Spleen (tissue), 11 donors: ENCODE data around the gene LGR6. TPM values are rescaled to one million over a fixed set of nuclear protein-coding genes. Genes with fewer than 3 reads are reported as not detected.
"Not testable (repeated sequence)": the region's sequence is repeated elsewhere in the genome, so short reads cannot be mapped to it uniquely, and the experiment has no call there.

Experiments used
- DNase-seq: peaks from one replicate; pipeline ENCODE4 v3.0.0-alpha.2; 2020
- H3K27ac ChIP-seq, 8 donors: fragments of 200-600 bp; sonication (generic) in 7 of 8; 1 replicate in 4 of 8; 2 replicates in 4 of 8; pipeline versions ENCODE4 v1.5.0 to v1.8.0; 2016 to 2021; ENCODE audit warnings: inconsistent platforms in 4 of 8, mild to moderate bottlenecking in 4 of 8, moderate library complexity in 1 of 8
- H3K27me3 ChIP-seq, 7 donors: fragments of 200-600 bp; sonication (generic) in 6 of 7; replicated peaks in 1 of 7; 1 replicate in 4 of 7; 2 replicates in 3 of 7; pipeline versions ENCODE4 v1.5.0 to v1.8.0; 2016 to 2021; ENCODE audit warnings: inconsistent platforms in 3 of 7, mild to moderate bottlenecking in 1 of 7
- H3K36me3 ChIP-seq, 6 donors: fragments of 200-600 bp; sonication (generic) in 5 of 6; 1 replicate in 4 of 6; 2 replicates in 2 of 6; pipeline versions ENCODE4 v1.5.0 to v1.8.0; 2016 to 2021; ENCODE audit warnings: inconsistent platforms in 2 of 6
- H3K4me1 ChIP-seq, 6 donors: fragments of 200-600 bp; sonication (generic) in 5 of 6; 1 replicate in 3 of 6; 2 replicates in 3 of 6; pipeline versions ENCODE4 v1.5.0 to v1.8.0; 2016 to 2021; ENCODE audit warnings: inconsistent platforms in 3 of 6
- H3K4me3 ChIP-seq, 8 donors: fragments of 200-600 bp; sonication (generic) in 7 of 8; 1 replicate in 4 of 8; 2 replicates in 4 of 8; pipeline versions ENCODE4 v1.5.0 to v1.8.0; 2016 to 2021; ENCODE audit warnings: inconsistent platforms in 4 of 8, mild to moderate bottlenecking in 4 of 8, moderate library complexity in 2 of 8
- H3K9me3 ChIP-seq, 8 donors: fragments of 200-600 bp; sonication (generic) in 7 of 8; 1 replicate in 4 of 8; 2 replicates in 4 of 8; pipeline versions ENCODE4 v1.5.0 to v1.8.0; 2016 to 2021; ENCODE audit warnings: inconsistent platforms in 4 of 8
- POLR2A ChIP-seq, 3 donors: fragments of 450-650 bp; IDR thresholded peaks; one replicate each; pipeline ENCODE4 v1.5.1; 2017; ENCODE audit warnings: antibody characterized with exemption in 3 of 3, mild to moderate bottlenecking in 1 of 3
- POLR2AphosphoS5 ChIP-seq, 3 donors: sonication (generic); formaldehyde crosslinking; IDR thresholded peaks; one replicate each; pipeline ENCODE4 v1.5.1; 2017; ENCODE audit warnings: antibody characterized with exemption in 3 of 3
- WGBS, 5 donors: extraction: QIAGEN DNeasy Blood & Tissue Kit in 3 of 5; methylation state at CpG; one replicate each; pipeline versions ENCODE4 v1.1.5 to v1.1.7; 2013 to 2018; 5-methylcytosine and 5-hydroxymethylcytosine counted together
- intact Hi-C: fragments of 100-400 bp; cut with DNase I; formaldehyde crosslinking; loops from one replicate; pipeline ENCODE4 v1.15.0; 2023; ENCODE audit warnings: low total_unique reads
- polyA plus RNA-seq, 3 donors: library from polyadenylated mRNA; stranded (reverse); fragments of 200-250 nt; gene quantifications; one replicate each; pipeline ENCODE4 v1.2.1, GENCODE V29; 2013
- total RNA-seq, 7 donors: library from RNA; depleted of rRNA in 3 of 7; stranded (reverse); fragments of >200 nt in 3 of 7; fragmentation: NEBNext Ultra II Directional in 4 of 7; extraction: Animal tissue kit (Norgen Biotek cat#: 25700) in 4 of 7; gene quantifications; one replicate each; pipeline versions ENCODE4 v1.1.0 to v1.2.1, GENCODE V29; 2016 to 2021
- TF ChIP-seq, protein P1 (sequence below), 11 experiments: fragments of 200-600 bp in 7 of 11; fragments of 450-650 bp in 4 of 11; sonication (generic) in 4 of 11; IDR thresholded peaks in 8 of 11; conservative IDR thresholded peaks in 3 of 11; 1 replicate in 7 of 11; 2 replicates in 4 of 11; pipeline versions ENCODE4 v1.4.0 to v1.8.0; 2016 to 2021; ENCODE audit warnings: antibody characterized with exemption in 11 of 11, inconsistent platforms in 4 of 11, mild to moderate bottlenecking in 1 of 11
- donor health status: healthy with polysubstance abuse.
- donor health status: DM: no; HTN: no; CAD: no; lungs with moderate emphysema.
- donor health status: DM: no; HTN: no; CAD: no.
- donor health status: Bipolar disorder and iron deficiency.
- donor health status: healthy.
- donor health status: DM: no; HTN: no; CAD: no.
- donor health status: DM: yes; HTN: yes; CAD: no.

The LGR6 gene
- total and polyA plus RNA-seq, 10 donors, result 0.61 to 24.5 (median 5.3) TPM

DNA sequence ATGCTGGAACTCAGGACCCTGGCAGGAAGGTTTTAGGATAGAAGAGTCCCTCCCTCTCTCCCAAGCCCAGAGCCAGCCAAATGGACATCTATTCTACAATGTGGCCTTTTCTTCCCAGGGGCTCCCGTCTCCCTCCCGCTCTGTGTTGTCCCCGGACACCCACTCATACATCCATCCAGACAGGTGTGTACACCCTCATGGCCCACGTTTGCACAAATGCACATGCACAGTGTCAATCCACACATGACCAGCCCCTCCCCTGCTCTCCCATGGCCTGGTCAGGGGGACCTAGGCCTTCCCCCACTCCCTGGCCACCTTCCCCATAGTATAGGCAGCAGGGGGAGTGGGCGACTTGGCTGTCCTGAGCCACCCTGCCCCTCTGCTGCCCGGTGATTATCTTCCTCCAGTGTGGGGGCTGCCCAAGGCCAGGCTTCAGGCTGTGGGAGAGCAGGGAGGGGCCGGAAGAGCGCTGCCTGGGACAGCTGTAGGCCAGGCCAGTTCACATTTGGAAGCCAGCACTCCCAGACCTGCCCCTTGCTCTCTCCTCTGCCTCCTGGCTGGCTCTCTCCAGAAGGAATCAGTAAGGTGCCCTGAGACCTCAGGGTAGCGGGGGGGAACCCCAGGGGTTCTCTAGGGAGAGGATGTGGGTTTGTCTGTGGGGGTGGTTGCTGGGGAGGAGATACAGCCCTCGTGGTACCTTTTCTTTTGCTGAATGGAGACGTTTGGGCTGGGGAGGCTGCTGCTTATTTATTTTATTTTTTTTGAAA, 29.1 kb upstream of the LGR6 start:
- WGBS, 5 donors, result 30 to 56% (median 41%) methylated on average over 7 to 11 of the region's 11 CpGs
- intact Hi-C loops, result no loop called here
- DNase-seq, result peak; percentile 90
- H3K4me1 ChIP-seq, result peaks cover 52 to 81% (median 66%) of the 10 kb centered on the region in 6 donors
- H3K27ac ChIP-seq, result peak overlapping the region; percentile 55 to 96 (median 92)
- no peaks in the 10 kb centered on the region for H3K9me3 ChIP-seq
- H3K27me3 ChIP-seq, result no peaks in the 10 kb centered on the region
- TF ChIP-seq POLR2A (IDR thresholded peaks at IDR 0.05) (no peak), POLR2AphosphoS5 (IDR thresholded peaks at IDR 0.05) (peak; percentile 19 to 59 (median 47))
- no peaks in the 10 kb centered on the region for H3K36me3 ChIP-seq
- peak overlapping the region in 2 of 8 donors; percentile 15 to 38 for H3K4me3 ChIP-seq

DNA sequence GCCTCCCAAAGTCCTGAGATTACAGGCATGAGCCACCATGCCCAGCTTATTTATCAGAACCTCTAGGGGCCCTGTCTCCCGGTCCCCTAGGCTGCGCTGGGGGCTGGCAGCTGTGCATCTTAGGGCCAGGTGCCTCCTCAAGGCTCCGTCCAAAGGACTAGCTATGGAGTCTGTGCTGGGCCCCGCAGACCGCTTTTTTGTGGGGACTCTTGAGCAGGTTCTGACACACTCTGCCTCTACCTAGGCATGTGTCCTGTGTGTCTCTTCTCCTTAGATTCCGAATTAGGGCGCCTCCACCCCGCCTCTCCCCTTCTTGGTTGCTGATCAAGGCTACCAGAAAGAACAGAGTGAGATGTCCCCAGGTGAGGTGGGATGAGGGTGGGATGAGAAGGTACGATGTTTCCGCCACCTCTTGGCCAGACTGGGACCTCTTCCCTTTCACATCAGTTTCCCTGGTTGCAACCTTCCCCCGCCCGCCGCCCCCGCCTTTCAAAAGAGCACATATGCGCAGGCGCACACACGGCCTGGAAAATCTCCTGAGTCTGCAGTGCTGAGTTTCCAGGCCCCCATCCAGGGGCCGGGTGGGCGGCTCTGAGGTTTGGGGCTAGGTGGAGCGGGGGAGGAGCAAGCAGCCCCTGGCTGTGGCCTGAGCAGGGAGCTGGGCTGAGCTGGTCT, 28.2 kb upstream of the LGR6 start:
- TF ChIP-seq POLR2AphosphoS5 (IDR thresholded peaks at IDR 0.05) (no peak), POLR2A (IDR thresholded peaks at IDR 0.05) (no peak)
- Histone ChIP-seq H3K27ac (peak overlapping the region in 7 of 8 donors; percentile 55 to 96 (median 93)), H3K4me3 (peak overlapping the region in 2 of 8 donors; percentile 15 to 32), H3K27me3 (no peaks in the 10 kb centered on the region), H3K36me3 (no peaks in the 10 kb centered on the region), H3K9me3 (no peaks in the 10 kb centered on the region), H3K4me1 (peaks cover 47 to 71% (median 57%) of the 10 kb centered on the region in 6 donors)
- DNase-seq, result no peak
- intact Hi-C loops, result no loop called here
- 75 to 82% (median 79%) methylated on average over 15 to 20 of the region's 20 CpGs for WGBS, 5 donors

DNA sequence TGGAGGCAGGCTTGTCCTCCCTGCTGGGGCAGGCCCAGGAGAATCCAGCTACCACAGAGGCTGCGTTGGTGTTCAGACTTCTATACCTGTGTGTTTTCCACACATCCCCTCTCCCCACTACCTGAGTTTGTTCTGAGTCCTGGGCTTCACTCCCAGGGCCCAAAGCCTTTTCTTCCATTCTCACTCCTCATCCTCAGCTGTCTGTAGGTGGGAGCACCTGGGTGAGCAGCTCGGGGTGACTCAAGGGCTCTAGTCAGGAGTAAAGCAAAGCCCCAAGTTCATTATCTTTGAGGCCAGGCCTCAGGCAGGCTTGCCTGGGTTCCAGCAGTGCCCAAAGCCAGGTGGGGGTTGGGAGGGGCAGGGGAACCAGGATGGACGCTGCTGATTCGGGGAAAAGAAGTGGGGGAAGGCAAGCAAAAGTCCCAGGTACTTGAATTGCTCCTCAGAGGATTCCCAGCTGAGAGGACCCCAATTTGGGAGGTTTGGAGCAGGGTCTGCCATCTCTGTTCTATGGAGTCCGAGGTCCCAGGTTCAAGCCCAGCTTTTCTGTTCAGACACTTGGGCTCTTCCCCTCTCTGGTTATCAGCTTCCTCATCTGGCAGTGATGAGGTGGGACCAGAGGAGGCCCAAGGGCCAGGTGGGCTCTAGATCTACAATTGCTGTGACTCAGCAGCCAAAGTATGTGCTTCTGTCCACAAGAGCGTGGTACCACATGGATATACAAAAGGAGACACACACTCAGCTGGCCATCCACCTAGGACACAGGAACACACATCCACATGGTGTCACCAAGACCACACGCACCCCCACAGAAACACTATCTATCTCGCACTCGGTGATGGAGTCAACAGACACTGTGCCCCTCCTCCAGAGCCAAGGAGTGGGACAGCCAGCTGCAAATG, 27.4 kb upstream of the LGR6 start:
- Histone ChIP-seq H3K27me3 (no peaks in the 10 kb centered on the region), H3K36me3 (no peaks in the 10 kb centered on the region), H3K4me3 (no peak overlapping the region), H3K4me1 (peaks cover 40 to 63% (median 49%) of the 10 kb centered on the region in 6 donors), H3K9me3 (no peaks in the 10 kb centered on the region), H3K27ac (peak overlapping the region in 3 of 8 donors; percentile 93 to 96 (median 95))
- TF ChIP-seq POLR2AphosphoS5 (IDR thresholded peaks at IDR 0.05) (no peak), POLR2A (IDR thresholded peaks at IDR 0.05) (no peak)
- TF ChIP-seq, protein P1, sequence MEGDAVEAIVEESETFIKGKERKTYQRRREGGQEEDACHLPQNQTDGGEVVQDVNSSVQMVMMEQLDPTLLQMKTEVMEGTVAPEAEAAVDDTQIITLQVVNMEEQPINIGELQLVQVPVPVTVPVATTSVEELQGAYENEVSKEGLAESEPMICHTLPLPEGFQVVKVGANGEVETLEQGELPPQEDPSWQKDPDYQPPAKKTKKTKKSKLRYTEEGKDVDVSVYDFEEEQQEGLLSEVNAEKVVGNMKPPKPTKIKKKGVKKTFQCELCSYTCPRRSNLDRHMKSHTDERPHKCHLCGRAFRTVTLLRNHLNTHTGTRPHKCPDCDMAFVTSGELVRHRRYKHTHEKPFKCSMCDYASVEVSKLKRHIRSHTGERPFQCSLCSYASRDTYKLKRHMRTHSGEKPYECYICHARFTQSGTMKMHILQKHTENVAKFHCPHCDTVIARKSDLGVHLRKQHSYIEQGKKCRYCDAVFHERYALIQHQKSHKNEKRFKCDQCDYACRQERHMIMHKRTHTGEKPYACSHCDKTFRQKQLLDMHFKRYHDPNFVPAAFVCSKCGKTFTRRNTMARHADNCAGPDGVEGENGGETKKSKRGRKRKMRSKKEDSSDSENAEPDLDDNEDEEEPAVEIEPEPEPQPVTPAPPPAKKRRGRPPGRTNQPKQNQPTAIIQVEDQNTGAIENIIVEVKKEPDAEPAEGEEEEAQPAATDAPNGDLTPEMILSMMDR (IDR thresholded peaks at IDR 0.05 in 8 of 11, conservative IDR thresholded peaks at IDR 0.05 in 3 of 11), result no peak
- DNase-seq, result no peak
- intact Hi-C loops, result no loop called here
- WGBS, 5 donors, result 87 to 92% (median 90%) methylated on average over 9 of the region's 9 CpGs

DNA sequence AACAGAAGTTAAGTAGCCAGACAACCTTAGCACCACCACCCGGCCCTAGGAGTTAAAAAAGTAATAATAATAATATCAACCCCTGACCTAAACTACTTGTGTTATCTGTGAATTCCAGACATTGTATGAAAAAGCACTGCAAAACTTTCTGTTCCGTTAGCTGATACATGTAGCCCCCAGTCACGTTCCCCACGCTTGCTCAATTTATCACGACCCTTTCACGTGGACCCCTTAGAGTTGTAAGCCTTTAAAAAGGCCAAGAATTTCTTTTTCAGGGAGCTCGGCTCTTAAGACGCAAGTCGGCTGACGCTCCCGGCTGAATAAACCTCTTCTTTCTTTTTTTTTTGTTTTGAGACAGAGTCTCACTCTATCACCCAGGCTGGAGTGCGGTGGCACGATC, 26.5 kb upstream of the LGR6 start:
- intact Hi-C loops, H3K36me3 ChIP-seq, DNase-seq, H3K9me3 ChIP-seq, H3K4me3 ChIP-seq, H3K27ac ChIP-seq, H3K27me3 ChIP-seq: not testable (repeated sequence)
- H3K4me1 ChIP-seq, result peaks cover 32 to 55% (median 40%) of the 10 kb centered on the region in 6 donors
- WGBS, 5 donors, result 83 to 95% (median 91%) methylated on average over 13 of the region's 13 CpGs

DNA sequence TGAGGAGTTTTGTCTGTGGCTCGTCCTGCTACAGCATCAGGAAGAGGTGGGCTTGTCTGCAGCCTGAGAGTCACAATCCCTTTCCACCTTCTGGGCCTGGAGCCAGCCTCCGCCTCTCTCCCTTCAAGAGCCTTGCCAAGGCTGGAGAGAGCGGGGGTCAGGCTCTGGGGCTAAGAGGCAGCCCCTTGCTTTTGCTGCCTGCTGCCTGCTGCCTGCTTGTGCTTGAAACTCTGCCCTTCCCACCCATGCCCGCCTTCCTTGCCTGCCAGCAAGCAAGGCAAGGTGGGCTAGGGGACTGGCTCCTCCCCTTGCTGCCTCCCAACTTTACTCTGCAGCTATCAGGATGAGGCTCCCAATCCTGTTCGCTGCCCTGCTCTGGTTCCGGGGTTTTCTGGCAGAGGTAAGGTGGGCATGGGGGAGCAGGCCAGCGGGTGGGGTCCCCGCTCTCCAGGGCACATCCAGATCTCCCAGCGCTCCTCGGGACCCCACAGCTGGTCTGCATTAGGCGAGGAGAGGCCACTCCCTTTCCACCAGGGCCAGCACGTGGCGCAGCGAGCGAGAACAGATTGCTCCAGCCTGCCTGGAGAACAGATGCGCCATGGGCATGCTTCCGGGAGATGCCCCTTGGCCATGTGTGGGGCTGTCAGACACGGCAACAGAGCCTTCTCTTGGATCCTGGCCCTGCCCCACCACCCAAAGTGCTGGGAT, 25.7 kb upstream of the LGR6 start:
- no peaks in the 10 kb centered on the region for H3K36me3 ChIP-seq
- H3K4me3 ChIP-seq, result no peak overlapping the region
- peaks cover 24 to 47% (median 32%) of the 10 kb centered on the region in 6 donors for H3K4me1 ChIP-seq
- TF ChIP-seq POLR2AphosphoS5 (IDR thresholded peaks at IDR 0.05) (no peak), POLR2A (IDR thresholded peaks at IDR 0.05) (no peak)
- TF ChIP-seq, protein P1 (IDR thresholded peaks at IDR 0.05 in 8 of 11, conservative IDR thresholded peaks at IDR 0.05 in 3 of 11), result no peak
- 69 to 77% (median 74%) methylated on average over 12 to 18 of the region's 18 CpGs for WGBS, 5 donors
- intact Hi-C loops, result no loop called here
- no peak overlapping the region for H3K27ac ChIP-seq
- no peaks in the 10 kb centered on the region for H3K27me3 ChIP-seq
- no peak for DNase-seq
- no peaks in the 10 kb centered on the region for H3K9me3 ChIP-seq
